HepG2 (cell line): Measurements from ENCODE around the gene SLC5A6. TPM values are rescaled to one million over a fixed set of nuclear protein-coding genes. Genes with fewer than 3 reads are reported as not detected.

Experiments
- ATAC-seq: fragments of 200-7000 bp; cut with Tn5 transposase; 3 replicates; pipeline ENCODE4 v1.9.1; 2020; ENCODE audit warnings: mild to moderate bottlenecking, moderate library complexity
- BruUV-seq: library from RNA; stranded (reverse); fragments of 400-500 nt; replicated peaks from 2 replicates; lab custom pipeline; 2021; lab: Mats Ljungman, UMichigan
- CTCF ChIA-PET: fragments of 300-600 bp; formaldehyde crosslinking; extraction: SDS; loops from one replicate; lab custom pipeline; 2021; ENCODE audit warnings: low total read pairs, inconsistent platforms, low intra/inter-chr PET ratio; lab: Yijun Ruan, JAX
- POLR2A ChIA-PET: fragments of 350-600 bp; sonication (Branson Sonifier 250); formaldehyde crosslinking; loops from one replicate; lab custom pipeline; 2020; ENCODE audit warnings: antibody characterized with exemption, inconsistent platforms; lab: Yijun Ruan, JAX
- DNase-seq: peaks from one replicate; pipeline ENCODE4 v3.0.0-alpha.2; 2015; ENCODE audit warnings: low spot score
- FAIRE-seq: peaks from 3 replicates; lab custom pipeline; 2011; peaks lifted over from hg19 to GRCh38; lab: Jason Lieb, UNC
- H2AFZ ChIP-seq: one replicate; pipeline ENCODE4 v1.6.1; 2011; ENCODE audit warnings: low read length, inconsistent platforms
- H3K27ac ChIP-seq: fragments of 300-600 bp; 3 replicates; pipeline ENCODE4 v1.8.0; 2011; ENCODE audit warnings: mixed run types, mild to moderate bottlenecking, mixed read lengths, low read length, inconsistent platforms; ENCODE audit not compliant: insufficient read depth; ENCODE audit errors: extremely low read length
- H3K27me3 ChIP-seq, 2 experiments: fragments of 200-600 bp in 1 of 2; 2 replicates in 1 of 2; 3 replicates in 1 of 2; pipeline versions ENCODE4 v1.6.0 to v1.8.0; 2011; ENCODE audit warnings: low read length in 2 of 2, mild to moderate bottlenecking in 2 of 2, moderate library complexity in 2 of 2, inconsistent platforms in 1 of 2; ENCODE audit not compliant: insufficient read depth in 2 of 2, control insufficient read depth in 1 of 2
- H3K36me3 ChIP-seq, 2 experiments: fragments of 200-600 bp in 1 of 2; replicated peaks in 1 of 2; 2 replicates in 1 of 2; 3 replicates in 1 of 2; pipeline versions ENCODE4 v1.5.1 to v1.8.0; 2011; ENCODE audit warnings: low read length in 2 of 2, inconsistent platforms in 1 of 2; ENCODE audit not compliant: insufficient read depth in 2 of 2, control insufficient read depth in 1 of 2
- H3K4me1 ChIP-seq: 2 replicates; pipeline ENCODE4 v1.5.1; 2012; ENCODE audit warnings: low read length, inconsistent platforms; ENCODE audit not compliant: insufficient read depth
- H3K4me2 ChIP-seq: 2 replicates; pipeline ENCODE4 v1.6.0; 2011; ENCODE audit warnings: low read depth, low read length, inconsistent platforms
- H3K4me3 ChIP-seq, 3 experiments: fragments of 200-600 bp in 1 of 3; sonication (generic), shearing (Covaris generic) in 1 of 3; replicated peaks in 1 of 3; 2 replicates each; pipeline ENCODE4 v1.5.1; 2011 to 2016; ENCODE audit warnings: low read length in 3 of 3, inconsistent platforms in 2 of 3, low read depth in 2 of 3, mild to moderate bottlenecking in 2 of 3, control low read depth in 1 of 3, mixed read lengths in 1 of 3; ENCODE audit not compliant: insufficient read depth in 1 of 3
- H3K79me2 ChIP-seq: one replicate; pipeline ENCODE4 v1.6.1; 2011; ENCODE audit warnings: low read length, inconsistent platforms; ENCODE audit not compliant: insufficient read depth
- H3K9ac ChIP-seq: 2 replicates; pipeline ENCODE4 v1.6.0; 2011; ENCODE audit warnings: mild to moderate bottlenecking, low read depth, low read length, inconsistent platforms; ENCODE audit not compliant: insufficient read depth
- H3K9me3 ChIP-seq: 2 replicates; pipeline ENCODE4 v1.5.1; 2012; ENCODE audit warnings: mild to moderate bottlenecking, low read length
- H4K20me1 ChIP-seq: 2 replicates; pipeline ENCODE4 v1.6.0; 2011; ENCODE audit warnings: inconsistent platforms, mild to moderate bottlenecking, low read length, moderate library complexity; ENCODE audit not compliant: insufficient read depth
- AGO1 ChIP-seq: fragments of 200-400 bp; formaldehyde crosslinking; IDR thresholded peaks from 2 replicates; pipeline ENCODE4 v1.6.1; 2017; ENCODE audit warnings: mild to moderate bottlenecking, low read depth, low read length, moderate library complexity; ENCODE audit not compliant: poor library complexity, severe bottlenecking
- EED ChIP-seq: sonication (generic); formaldehyde crosslinking; IDR thresholded peaks from 2 replicates; pipeline ENCODE4 v1.5.0; 2020; ENCODE audit warnings: mild to moderate bottlenecking, missing genetic modification reagents
- STAT5B ChIP-seq: sonication (generic); formaldehyde crosslinking; IDR thresholded peaks from 2 replicates; pipeline ENCODE4 v1.4.0; 2020; ENCODE audit warnings: missing genetic modification reagents
- TOPORS ChIP-seq: sonication (generic); formaldehyde crosslinking; IDR thresholded peaks from 2 replicates; pipeline ENCODE4 v1.8.0; 2023; ENCODE audit warnings: mild to moderate bottlenecking, missing genetic modification reagents
- ZGPAT ChIP-seq: IDR thresholded peaks from 2 replicates; pipeline ENCODE4 v1.6.1; 2016; ENCODE audit warnings: mild to moderate bottlenecking
- ZNF180 ChIP-seq: sonication (generic); formaldehyde crosslinking; IDR thresholded peaks from 2 replicates; pipeline ENCODE4 v1.4.0; 2020; ENCODE audit warnings: low read depth, missing genetic modification reagents, borderline replicate concordance
- ZNF780A ChIP-seq: sonication (generic); formaldehyde crosslinking; IDR thresholded peaks from 2 replicates; pipeline ENCODE4 v1.8.0; 2022; ENCODE audit warnings: mild to moderate bottlenecking, missing genetic modification reagents, moderate library complexity
- WGBS: methylation state at CpG from one replicate; pipeline ENCODE4 v1.1.6; 2017; ENCODE audit warnings: low lambda C conversion rate; 5-methylcytosine and 5-hydroxymethylcytosine counted together
- in situ Hi-C: cut with HindIII; loops from 2 replicates; pipeline ENCODE4 v1.10.0; 2017; ENCODE audit warnings: low pct_unique_long_range_greater_than_20kb; ENCODE audit not compliant: extremely low pct_ligation_motif_present
- intact Hi-C: fragments of 100-400 bp; cut with micrococcal nuclease; formaldehyde crosslinking; loops from one replicate; pipeline ENCODE4 v1.10.0; 2022; ENCODE audit not compliant: unreplicated experiment
- polyA plus RNA-seq, 8 experiments: library from polyadenylated mRNA; depleted of rRNA in 3 of 8; stranded (reverse) in 7 of 8; unstranded in 1 of 8; fragments of >200 nt; fragmentation: Illumina TruSeq in 4 of 8; extraction: Trizol in 4 of 8; gene quantifications; 2 replicates each; pipeline versions ENCODE4 v1.2.1 to v1.2.3, GENCODE V29; 2011 to 2016; ENCODE audit warnings: low read depth in 4 of 8, missing spikeins in 1 of 8, mixed read lengths in 1 of 8; ENCODE audit not compliant: insufficient read depth in 1 of 8
- total RNA-seq, 5 experiments: library from RNA; depleted of rRNA; stranded (reverse); fragments of >200 nt; fragmentation: Illumina TruSeq; extraction: Trizol; gene quantifications; 2 replicates each; pipeline ENCODE4 v1.2.3, GENCODE V29; 2016; ENCODE audit warnings: low read depth in 1 of 5
- TF ChIP-seq, protein P1 (sequence below): sonication (generic); formaldehyde crosslinking; IDR thresholded peaks from 2 replicates; pipeline ENCODE4 v1.4.0; 2020; ENCODE audit warnings: missing genetic modification reagents

Gene SLC5A6
- total and polyA plus RNA-seq, 2 of the 13 experiments (the other 11 are each of a cell fraction or from before 2014, with no cell fraction given), result 135 to 417 TPM

GRCh38 chr2:27258051-27258450 lies 46.0 kb upstream of the SLC5A6 start (continued):
- no peak for TF ChIP-seq ZNF180 (CRISPR knock-in tag)
- no peak for TF ChIP-seq ZNF780A (CRISPR knock-in tag)
- TF ChIP-seq, protein P1, sequence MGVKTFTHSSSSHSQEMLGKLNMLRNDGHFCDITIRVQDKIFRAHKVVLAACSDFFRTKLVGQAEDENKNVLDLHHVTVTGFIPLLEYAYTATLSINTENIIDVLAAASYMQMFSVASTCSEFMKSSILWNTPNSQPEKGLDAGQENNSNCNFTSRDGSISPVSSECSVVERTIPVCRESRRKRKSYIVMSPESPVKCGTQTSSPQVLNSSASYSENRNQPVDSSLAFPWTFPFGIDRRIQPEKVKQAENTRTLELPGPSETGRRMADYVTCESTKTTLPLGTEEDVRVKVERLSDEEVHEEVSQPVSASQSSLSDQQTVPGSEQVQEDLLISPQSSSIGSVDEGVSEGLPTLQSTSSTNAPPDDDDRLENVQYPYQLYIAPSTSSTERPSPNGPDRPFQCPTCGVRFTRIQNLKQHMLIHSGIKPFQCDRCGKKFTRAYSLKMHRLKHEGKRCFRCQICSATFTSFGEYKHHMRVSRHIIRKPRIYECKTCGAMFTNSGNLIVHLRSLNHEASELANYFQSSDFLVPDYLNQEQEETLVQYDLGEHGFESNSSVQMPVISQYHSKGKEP, result no peak
- TF ChIP-seq EED (CRISPR knock-in tag), result no peak
- TF ChIP-seq TOPORS, result no peak
- TF ChIP-seq ZGPAT (CRISPR knock-in tag), result no peak

DNA sequence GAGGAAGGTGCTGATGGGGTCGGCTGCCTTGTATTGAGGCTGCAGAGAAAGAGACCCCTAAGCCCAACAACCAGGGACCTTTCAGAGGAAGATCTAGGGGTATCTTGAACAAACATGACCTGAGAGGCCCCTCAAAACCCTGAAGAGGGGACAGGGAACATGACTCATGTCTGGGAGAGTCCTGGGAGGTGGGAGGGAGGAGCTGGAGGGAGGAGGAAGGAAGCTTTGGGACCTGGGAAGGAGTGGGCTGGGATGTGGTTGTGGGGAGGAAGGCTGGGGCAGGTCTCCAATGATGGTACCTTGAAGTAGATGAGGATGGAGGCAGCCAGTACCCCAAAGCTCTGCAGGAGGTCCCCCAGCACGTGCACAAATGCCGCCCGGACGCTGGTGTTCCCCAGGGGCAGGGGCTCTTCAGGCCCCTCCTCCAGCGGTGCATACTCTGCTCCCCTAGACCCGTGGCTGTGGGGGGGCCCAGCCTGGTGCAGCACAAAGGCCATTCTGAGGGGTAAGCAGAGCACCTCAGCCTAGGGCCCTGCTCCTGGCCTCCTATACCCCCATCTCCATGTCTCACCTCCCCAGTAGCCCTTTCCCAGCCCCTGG lies 44.9 kb upstream of the SLC5A6 start:
- peaks cover 6 to 24% of the 10 kb centered on the region in 2 experiments for H3K27me3 ChIP-seq
- CTCF ChIA-PET, result no interaction called here
- DNase-seq (no peak), FAIRE-seq (no peak), ATAC-seq (no peak)
- H4K20me1 ChIP-seq, result no peaks in the 10 kb centered on the region
- TF ChIP-seq STAT5B (CRISPR knock-in tag), result no peak
- TF ChIP-seq AGO1, result no peak
- no TSS peak for BruUV-seq
- POLR2A ChIA-PET, result no interaction called here
- no peaks in the 10 kb centered on the region for H3K79me2 ChIP-seq
- H3K27ac ChIP-seq, result no peak overlapping the region
- in situ Hi-C loops (no loop called here), intact Hi-C loops (loop anchor here (10.0 kb wide), 1 partner anchor 118 kb away; the partner anchor contains the start of genes EIF2B4 and SNX17)
- H3K9ac ChIP-seq, result no peak overlapping the region
- H3K36me3 ChIP-seq, result no peaks in the 10 kb centered on the region
- no peaks in the 10 kb centered on the region for H3K9me3 ChIP-seq
- no peak overlapping the region for H2AFZ ChIP-seq
- 61% methylated on average over 7 of the region's 7 CpGs for WGBS
- no peaks in the 10 kb centered on the region for H3K4me1 ChIP-seq
- H3K4me2 ChIP-seq, result no peak overlapping the region
- H3K4me3 ChIP-seq, result no peak overlapping the region
